PFSK-1 (cell line): Measurements from ENCODE around the gene PTPRN2.

Experiments
- SIN3A ChIP-seq: IDR thresholded peaks from 2 replicates; pipeline ENCODE4 v1.6.1; 2012; ENCODE audit warnings: mild to moderate bottlenecking, low read length, moderate library complexity, borderline replicate concordance; ENCODE audit not compliant: insufficient read depth
- TF ChIP-seq, protein P1 (sequence below), 2 experiments: IDR thresholded peaks; 2 replicates each; pipeline versions ENCODE4 v1.6.1 to v1.8.0; 2011 to 2012; ENCODE audit warnings: low read depth in 2 of 2, low read length in 2 of 2, control low read depth in 1 of 2, inconsistent platforms in 1 of 2, mild to moderate bottlenecking in 1 of 2, moderate library complexity in 1 of 2; ENCODE audit not compliant: insufficient read depth in 1 of 2

DNA sequence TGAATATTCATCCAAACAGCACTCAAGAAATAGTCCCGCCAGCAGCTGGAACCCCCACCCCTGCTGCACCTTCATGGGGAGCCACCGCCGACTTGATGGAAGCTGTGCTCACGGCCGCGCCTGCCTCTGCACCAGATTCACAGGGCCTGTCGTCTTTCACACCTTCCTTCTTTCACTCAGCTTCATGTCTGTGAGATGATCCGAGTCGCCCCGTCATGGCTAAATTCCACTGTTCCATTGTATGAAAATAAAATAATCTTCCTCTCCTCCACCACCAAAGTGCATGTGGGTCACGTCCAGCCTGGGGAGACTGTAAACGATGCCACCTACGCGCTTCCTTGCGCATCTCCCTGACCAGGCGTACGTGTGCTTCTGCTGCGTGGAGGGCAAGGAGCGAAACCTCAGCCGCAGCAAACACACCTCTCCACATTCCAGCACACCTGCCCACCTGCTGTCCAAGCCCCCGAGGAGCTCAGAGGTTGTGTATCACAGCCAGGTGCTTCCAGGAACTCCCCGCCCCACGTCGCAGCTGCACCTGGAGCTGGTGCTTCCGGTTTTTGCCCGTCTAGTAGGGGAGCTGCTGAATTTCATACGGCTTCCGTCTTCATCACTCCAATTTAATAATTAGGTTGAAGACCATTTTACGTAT is 137.0 kb downstream of the PTPRN2 start:
- TF ChIP-seq SIN3A = no peak
- TF ChIP-seq, protein P1, sequence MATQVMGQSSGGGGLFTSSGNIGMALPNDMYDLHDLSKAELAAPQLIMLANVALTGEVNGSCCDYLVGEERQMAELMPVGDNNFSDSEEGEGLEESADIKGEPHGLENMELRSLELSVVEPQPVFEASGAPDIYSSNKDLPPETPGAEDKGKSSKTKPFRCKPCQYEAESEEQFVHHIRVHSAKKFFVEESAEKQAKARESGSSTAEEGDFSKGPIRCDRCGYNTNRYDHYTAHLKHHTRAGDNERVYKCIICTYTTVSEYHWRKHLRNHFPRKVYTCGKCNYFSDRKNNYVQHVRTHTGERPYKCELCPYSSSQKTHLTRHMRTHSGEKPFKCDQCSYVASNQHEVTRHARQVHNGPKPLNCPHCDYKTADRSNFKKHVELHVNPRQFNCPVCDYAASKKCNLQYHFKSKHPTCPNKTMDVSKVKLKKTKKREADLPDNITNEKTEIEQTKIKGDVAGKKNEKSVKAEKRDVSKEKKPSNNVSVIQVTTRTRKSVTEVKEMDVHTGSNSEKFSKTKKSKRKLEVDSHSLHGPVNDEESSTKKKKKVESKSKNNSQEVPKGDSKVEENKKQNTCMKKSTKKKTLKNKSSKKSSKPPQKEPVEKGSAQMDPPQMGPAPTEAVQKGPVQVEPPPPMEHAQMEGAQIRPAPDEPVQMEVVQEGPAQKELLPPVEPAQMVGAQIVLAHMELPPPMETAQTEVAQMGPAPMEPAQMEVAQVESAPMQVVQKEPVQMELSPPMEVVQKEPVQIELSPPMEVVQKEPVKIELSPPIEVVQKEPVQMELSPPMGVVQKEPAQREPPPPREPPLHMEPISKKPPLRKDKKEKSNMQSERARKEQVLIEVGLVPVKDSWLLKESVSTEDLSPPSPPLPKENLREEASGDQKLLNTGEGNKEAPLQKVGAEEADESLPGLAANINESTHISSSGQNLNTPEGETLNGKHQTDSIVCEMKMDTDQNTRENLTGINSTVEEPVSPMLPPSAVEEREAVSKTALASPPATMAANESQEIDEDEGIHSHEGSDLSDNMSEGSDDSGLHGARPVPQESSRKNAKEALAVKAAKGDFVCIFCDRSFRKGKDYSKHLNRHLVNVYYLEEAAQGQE (IDR thresholded peaks at IDR 0.05; ENCODE audit: insufficient read depth in 1 of 2, low read depth in 2 of 2, low read length in 2 of 2) = no peak
